Fibroblast of lung (primary cell): ENCODE data around the gene ARMC3. TPM values are rescaled to one million over a fixed set of nuclear protein-coding genes. Genes with fewer than 3 reads are reported as not detected.

ENCODE experiments used
- DNase-seq, 2 donors: peaks; one replicate each; pipeline versions ENCODE4 v3.0.0 to v3.0.0-alpha.2; 2010; ENCODE audit warnings: low read depth in 2 of 2
- H2AFZ ChIP-seq: 2 replicates; pipeline ENCODE4 v1.5.1; 2012; ENCODE audit warnings: low read length, control low read depth, inconsistent platforms
- H3K27ac ChIP-seq: 2 replicates; pipeline ENCODE4 v1.5.1; 2011; ENCODE audit warnings: low read length, control low read depth; ENCODE audit not compliant: insufficient read depth
- H3K27me3 ChIP-seq: 2 replicates; pipeline ENCODE4 v1.5.1; 2011; ENCODE audit warnings: mild to moderate bottlenecking, low read length; ENCODE audit not compliant: control insufficient read depth, insufficient read depth
- H3K36me3 ChIP-seq: 2 replicates; pipeline ENCODE4 v1.5.1; 2011; ENCODE audit warnings: low read length; ENCODE audit not compliant: control insufficient read depth, insufficient read depth
- H3K4me1 ChIP-seq: 2 replicates; pipeline ENCODE4 v1.5.1; 2011; ENCODE audit warnings: low read length; ENCODE audit not compliant: control insufficient read depth, insufficient read depth; ENCODE audit errors: extremely low read depth
- H3K4me2 ChIP-seq: 2 replicates; pipeline ENCODE4 v1.5.1; 2011; ENCODE audit warnings: low read length, control low read depth; ENCODE audit not compliant: insufficient read depth; ENCODE audit errors: extremely low read depth
- H3K4me3 ChIP-seq, 4 experiments: fragments of 200-600 bp in 1 of 4; sonication (generic) in 1 of 4; replicated peaks in 1 of 4; 2 replicates each; pipeline ENCODE4 v1.5.1; 2011 to 2016; ENCODE audit warnings: low read length in 4 of 4, low read depth in 3 of 4, mild to moderate bottlenecking in 3 of 4, control low read depth in 2 of 4, inconsistent platforms in 1 of 4, mixed read lengths in 1 of 4; ENCODE audit not compliant: insufficient read depth in 1 of 4; ENCODE audit errors: control extremely low read depth in 1 of 4
- H3K79me2 ChIP-seq: 2 replicates; pipeline ENCODE4 v1.5.1; 2012; ENCODE audit warnings: mild to moderate bottlenecking, low read length, inconsistent platforms; ENCODE audit not compliant: control insufficient read depth, insufficient read depth
- H3K9ac ChIP-seq: 2 replicates; pipeline ENCODE4 v1.5.1; 2011; ENCODE audit warnings: mild to moderate bottlenecking, low read length, control low read depth; ENCODE audit not compliant: insufficient read depth
- H3K9me3 ChIP-seq: 2 replicates; pipeline ENCODE4 v1.5.1; 2012; ENCODE audit warnings: low read depth, low read length; ENCODE audit not compliant: control insufficient read depth, insufficient read depth
- H4K20me1 ChIP-seq: 2 replicates; pipeline ENCODE4 v1.5.1; 2011; ENCODE audit warnings: low read length; ENCODE audit not compliant: control insufficient read depth, insufficient read depth; ENCODE audit errors: extremely low read depth
- CTCF ChIP-seq, 2 donors: IDR thresholded peaks in 1 of 2; conservative IDR thresholded peaks in 1 of 2; 1 replicate in 1 of 2; 2 replicates in 1 of 2; pipeline ENCODE4 v1.5.1; 2011 to 2012; ENCODE audit warnings: low read length in 2 of 2, control low read depth in 1 of 2, inconsistent platforms in 1 of 2, low read depth in 1 of 2, mild to moderate bottlenecking in 1 of 2
- EZH2 ChIP-seq: IDR thresholded peaks from 2 replicates; pipeline ENCODE4 v1.5.1; 2012; ENCODE audit warnings: low read length, control low read depth, mild to moderate bottlenecking; ENCODE audit errors: missing control alignments
- polyA plus RNA-seq, 2 donors: library from polyadenylated mRNA; depleted of rRNA in 1 of 2; stranded (reverse) in 1 of 2; unstranded in 1 of 2; fragments of >200 nt; gene quantifications; 2 replicates each; pipeline ENCODE4 v1.2.1, GENCODE V29; 2011 to 2012; ENCODE audit warnings: missing spikeins in 1 of 2
- total RNA-seq: library from RNA; depleted of rRNA; stranded (reverse); fragments of >200 nt; gene quantifications from 2 replicates; pipeline ENCODE4 v1.2.1, GENCODE V29; 2014

The ARMC3 gene
- total and polyA plus RNA-seq, 2 donors (not counting 1 experiment from before 2014, with no cell fraction given), result not detected

DNA sequence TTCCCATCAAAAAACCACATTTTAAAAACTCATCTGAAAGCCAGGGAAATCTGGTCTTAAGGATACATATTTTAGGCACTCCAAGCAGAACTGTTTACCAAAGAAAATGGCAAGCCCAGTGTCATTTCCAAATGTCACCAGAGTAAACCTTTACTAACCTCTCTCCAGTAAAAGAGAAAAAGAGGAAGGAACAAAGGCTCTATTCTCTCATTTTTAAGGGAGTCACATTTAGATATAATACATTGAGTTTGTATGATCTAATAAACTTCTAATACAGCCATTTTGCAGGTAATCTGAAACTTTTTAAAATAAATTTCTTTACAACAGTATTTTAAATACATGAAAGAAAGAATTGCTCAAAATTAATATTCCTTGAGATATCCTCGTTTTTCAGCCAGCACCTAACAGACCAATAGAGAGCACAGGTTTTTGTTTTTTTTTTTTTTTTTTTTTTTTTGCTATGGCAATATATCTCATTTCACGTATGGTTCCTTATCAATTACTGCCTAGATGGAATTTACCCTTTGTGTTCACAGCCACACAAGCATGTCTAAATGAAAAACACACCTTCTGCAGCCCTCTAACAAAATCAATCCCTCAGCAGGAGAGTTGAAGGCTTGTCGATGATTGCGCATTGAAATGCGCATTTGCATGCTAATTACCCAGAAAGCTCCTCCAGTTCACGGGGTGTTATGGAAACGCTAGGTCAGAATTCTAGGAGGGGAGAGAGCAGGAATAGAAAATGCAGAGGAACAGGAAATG, 127.8 kb downstream of the ARMC3 start:
- no peak for DNase-seq
- Histone ChIP-seq H4K20me1 (no peaks in the 10 kb centered on the region), H3K9me3 (no peaks in the 10 kb centered on the region), H3K36me3 (no peaks in the 10 kb centered on the region), H3K4me3 (no peak overlapping the region), H3K79me2 (no peaks in the 10 kb centered on the region), H3K27ac (no peak overlapping the region), H3K9ac (no peak overlapping the region), H2AFZ (no peak overlapping the region), H3K4me1 (no peaks in the 10 kb centered on the region), H3K4me2 (no peak overlapping the region), H3K27me3 (peaks cover 2% of the 10 kb centered on the region)
- TF ChIP-seq EZH2, result no peak
- no peak for TF ChIP-seq CTCF (conservative IDR thresholded peaks at IDR 0.05 in 1 of 2, IDR thresholded peaks at IDR 0.05 in 1 of 2; ENCODE audit: low read depth in 1 of 2, low read length in 2 of 2)

- Histone ChIP-seq H3K27me3 (peaks cover 2% of the 10 kb centered on the region), H3K27ac (no peak overlapping the region), H3K4me2 (no peak overlapping the region), H2AFZ (no peak overlapping the region), H3K4me3 (no peak overlapping the region), H3K9ac (no peak overlapping the region), H4K20me1 (no peaks in the 10 kb centered on the region), H3K9me3 (no peaks in the 10 kb centered on the region), H3K4me1 (no peaks in the 10 kb centered on the region), H3K79me2 (no peaks in the 10 kb centered on the region), H3K36me3 (no peaks in the 10 kb centered on the region)
- no peak for DNase-seq
- TF ChIP-seq CTCF (conservative IDR thresholded peaks at IDR 0.05 in 1 of 2, IDR thresholded peaks at IDR 0.05 in 1 of 2; ENCODE audit: low read depth in 1 of 2, low read length in 2 of 2) (no peak), EZH2 (no peak)
Observed at GRCh38 chr10:23056186-23056579, 128.3 kb downstream of the ARMC3 start.

DNA sequence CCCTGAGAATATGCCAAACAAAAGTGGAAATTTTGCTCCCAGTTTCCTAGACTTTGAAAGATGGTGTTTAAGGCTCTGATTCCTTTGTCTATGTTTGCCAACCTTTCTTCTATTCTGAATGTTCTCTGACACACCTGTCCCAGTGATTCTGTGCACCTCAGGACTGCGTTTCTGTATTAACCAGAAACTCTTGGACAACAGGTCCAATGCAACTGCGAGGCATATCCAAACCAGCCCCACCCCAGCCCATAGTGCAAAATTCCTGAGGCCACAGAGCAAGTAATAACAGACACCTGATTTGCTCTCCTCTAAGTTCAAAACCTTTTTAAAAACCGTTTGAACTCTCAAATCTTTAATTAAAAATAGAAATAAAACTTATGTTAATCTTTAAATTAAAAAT, 130.5 kb downstream of the ARMC3 start:
- no peak for DNase-seq
- Histone ChIP-seq H3K36me3 (no peaks in the 10 kb centered on the region), H3K79me2 (no peaks in the 10 kb centered on the region), H3K9me3 (no peaks in the 10 kb centered on the region), H3K27ac (no peak overlapping the region), H3K4me1 (no peaks in the 10 kb centered on the region), H4K20me1 (no peaks in the 10 kb centered on the region), H2AFZ (no peak overlapping the region), H3K4me2 (no peak overlapping the region), H3K27me3 (peaks cover 2% of the 10 kb centered on the region), H3K4me3 (no peak overlapping the region), H3K9ac (no peak overlapping the region)
- TF ChIP-seq EZH2 (no peak), CTCF (conservative IDR thresholded peaks at IDR 0.05 in 1 of 2, IDR thresholded peaks at IDR 0.05 in 1 of 2; ENCODE audit: low read depth in 1 of 2, low read length in 2 of 2) (no peak)
